H54 (cell line): Measurements from ENCODE around the gene GABBR2.

Experiments
- DNase-seq: peaks from one replicate; pipeline ENCODE4 v3.0.0; 2011; ENCODE audit warnings: low spot score, mixed read lengths; ENCODE audit not compliant: insufficient read length
- FAIRE-seq: peaks from 3 replicates; lab custom pipeline; 2011; peaks lifted over from hg19 to GRCh38; lab: Jason Lieb, UNC
- POLR2A ChIP-seq: IDR thresholded peaks from 2 replicates; pipeline ENCODE4 v1.6.1; 2011; ENCODE audit warnings: low read depth, mild to moderate bottlenecking, low read length

The GABBR2 gene

GRCh38 chr9:98369066-98369425, 339.7 kb downstream of the GABBR2 start:
- no peak for TF ChIP-seq POLR2A
- no peak for DNase-seq
- FAIRE-seq: no peak

- FAIRE-seq (no peak), DNase-seq (no peak)
- TF ChIP-seq POLR2A: no peak
These were observed 340.2 kb downstream of the GABBR2 start for GRCh38 chr9:98368366-98369065.

GRCh38 chr9:98367923-98368322, 340.8 kb downstream of the GABBR2 start:
- DNase-seq (no peak), FAIRE-seq (no peak)
- TF ChIP-seq POLR2A: no peak

DNA sequence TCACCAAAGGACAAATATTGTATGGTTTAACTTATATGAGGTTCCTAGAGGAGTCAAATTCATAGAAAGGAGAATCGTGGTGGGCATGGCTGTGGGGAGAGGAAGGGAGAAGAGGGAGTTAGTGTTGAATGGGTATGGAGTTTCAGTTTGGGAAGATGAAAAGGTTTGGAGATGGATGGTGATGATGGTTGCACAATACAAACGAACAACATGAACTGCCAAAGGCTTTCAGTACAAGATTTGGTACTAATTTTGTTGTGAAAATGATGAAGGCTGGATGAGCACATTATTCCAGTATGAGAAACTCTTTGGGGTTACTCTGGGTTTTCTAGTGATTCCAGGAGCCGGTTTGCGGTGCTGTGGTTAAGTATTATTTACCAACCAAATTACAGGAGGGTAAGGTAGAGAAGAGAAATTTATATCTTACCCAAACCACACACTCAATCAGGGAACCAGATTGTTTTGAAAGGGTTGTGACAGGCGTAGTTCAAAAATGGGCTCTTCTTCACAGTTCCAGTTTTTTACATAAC, 341.3 kb downstream of the GABBR2 start:
- no peak for DNase-seq
- FAIRE-seq: no peak
- TF ChIP-seq POLR2A: no peak

GRCh38 chr9:98365781-98366180, 343.0 kb downstream of the GABBR2 start:
- FAIRE-seq: no peak
- no peak for TF ChIP-seq POLR2A
- DNase-seq: no peak

DNA sequence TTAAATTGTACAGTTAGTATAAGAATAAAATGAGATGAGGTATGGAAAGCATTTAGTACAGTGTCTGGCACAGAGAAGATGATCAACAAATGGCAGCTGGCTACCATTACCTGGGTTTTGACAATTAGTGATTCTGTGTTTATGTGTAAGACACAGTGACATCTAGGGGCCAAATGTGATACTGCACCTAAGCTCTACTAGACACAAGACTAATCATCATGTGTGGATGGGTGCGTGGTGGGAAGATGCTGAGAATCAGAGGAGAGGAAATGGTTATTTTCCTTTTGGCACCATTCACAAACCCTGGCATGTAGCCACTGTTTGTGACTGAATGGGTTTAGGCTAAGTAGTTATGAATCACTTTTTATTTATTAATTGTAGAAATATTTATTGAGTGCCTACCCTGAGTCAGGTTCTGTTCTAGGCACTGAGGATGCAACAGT, 343.5 kb downstream of the GABBR2 start:
- TF ChIP-seq POLR2A: no peak
- no peak for FAIRE-seq
- no peak for DNase-seq

- no peak for TF ChIP-seq POLR2A
- FAIRE-seq (no peak), DNase-seq (no peak)
These were observed 344.6 kb downstream of the GABBR2 start for GRCh38 chr9:98364086-98364485.

- FAIRE-seq (no peak), DNase-seq (no peak)
- TF ChIP-seq POLR2A: no peak
These were observed 345.1 kb downstream of the GABBR2 start for GRCh38 chr9:98363644-98364043.

- no peak for TF ChIP-seq POLR2A
- DNase-seq (no peak), FAIRE-seq (no peak)
These were observed 346.0 kb downstream of the GABBR2 start for GRCh38 chr9:98362624-98363252.

GRCh38 chr9:98361645-98362044, 347.1 kb downstream of the GABBR2 start:
- DNase-seq: no peak
- no peak for FAIRE-seq
- no peak for TF ChIP-seq POLR2A

DNA sequence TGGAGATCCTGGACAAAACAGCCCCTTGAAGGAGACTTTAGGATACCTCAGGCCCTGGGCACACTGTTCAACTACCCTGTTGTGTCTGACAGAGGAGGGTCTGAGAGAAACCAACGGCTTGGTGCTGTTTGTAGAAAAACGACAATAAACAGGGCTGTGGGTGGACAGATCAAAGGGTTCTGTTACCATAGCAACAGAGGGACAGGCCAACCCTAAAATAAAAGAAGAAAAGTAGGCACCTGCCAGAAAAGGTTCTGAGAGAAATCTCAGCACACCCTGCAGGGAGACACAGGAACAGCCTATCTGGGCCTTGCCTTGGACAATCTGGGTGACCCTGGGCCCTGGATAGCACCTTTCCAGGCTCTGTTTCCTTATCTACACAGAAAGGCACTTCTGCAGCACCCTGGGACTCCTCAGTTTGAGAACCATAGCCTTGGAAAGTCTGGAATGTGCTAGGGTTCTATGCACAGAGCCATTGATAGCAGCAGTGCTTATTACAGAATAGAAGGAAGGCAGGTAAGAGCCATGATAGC, 348.5 kb downstream of the GABBR2 start:
- TF ChIP-seq POLR2A: no peak
- no peak for FAIRE-seq
- DNase-seq: no peak

- no peak for FAIRE-seq
These were observed 349.2 kb downstream of the GABBR2 start for GRCh38 chr9:98359569-98359968.

GRCh38 chr9:98357921-98358535, 350.7 kb downstream of the GABBR2 start:
- TF ChIP-seq POLR2A: no peak
- FAIRE-seq: no peak
- no peak for DNase-seq

More at GRCh38 chr9:98359569-98359968, 349.2 kb downstream of the GABBR2 start:
- no peak for TF ChIP-seq POLR2A
- no peak for DNase-seq
